ENCODE results near the gene SULF2. TPM values are rescaled to one million over a fixed set of nuclear protein-coding genes. Genes with fewer than 3 reads are reported as not detected.
A peak's percentile ranks its signal among the peaks of the same experiment; 100 is the strongest.

SULF2 gene
- total RNA-seq, 1 experiment from 2014 or later, result 82.2 TPM

- no peak for TF ChIP-seq CTCF (IDR thresholded peaks at IDR 0.05; ENCODE audit: unreplicated experiment)
- peaks cover 21% of the 10 kb centered on the region for H3K36me3 Mint-ChIP-seq (ENCODE audit: insufficient read depth, unreplicated experiment)
- intact Hi-C loops (cut with micrococcal nuclease), result loop anchor here (2.0 to 5.0 kb wide), 3 partner anchors 53 to 490 kb away; no protein-coding TSS in a partner anchor
- H3K9me3 Mint-ChIP-seq (ENCODE audit: unreplicated experiment), result no peaks in the 10 kb centered on the region
- POLR2A ChIA-PET, result interaction anchor here (0.6 to 2.9 kb wide), 30 partner anchors 8 to 865 kb away, joined by 3 to 72 read pairs (median 4); no protein-coding TSS in a partner anchor
- peak overlapping the region; percentile 77 for H3K4me3 Mint-ChIP-seq (ENCODE audit: unreplicated experiment)
- peak; percentile 99 for DNase-seq (ENCODE audit: unreplicated experiment)
- peaks cover 50% of the 10 kb centered on the region for H3K4me1 Mint-ChIP-seq (ENCODE audit: insufficient read depth, unreplicated experiment)
- no peaks in the 10 kb centered on the region for H3K27me3 Mint-ChIP-seq (ENCODE audit: insufficient read depth, unreplicated experiment)
- peak overlapping the region; percentile 94 for H3K27ac Mint-ChIP-seq (ENCODE audit: low read depth, unreplicated experiment)
- CTCF ChIA-PET, result interaction anchor here (0.6 to 4.6 kb wide), 8 partner anchors 26 to 829 kb away, joined by 3 to 26 read pairs (median 4); no protein-coding TSS in a partner anchor
- BruUV-seq (replicated peaks), result TSS peak; percentile 45
Measured at GRCh38 chr20:47792021-47792618, 6.8 kb upstream of the SULF2 start.

GRCh38 chr20:47791084-47791599 is 5.9 kb upstream of the SULF2 start:
- intact Hi-C loops (cut with micrococcal nuclease), result loop anchor here (1.0 to 5.0 kb wide), 2 partner anchors 491 to 508 kb away; no protein-coding TSS in a partner anchor
- peak overlapping the region; percentile 77 for H3K4me3 Mint-ChIP-seq (ENCODE audit: unreplicated experiment)
- H3K27ac Mint-ChIP-seq (ENCODE audit: low read depth, unreplicated experiment), result peak overlapping the region; percentile 94
- H3K36me3 Mint-ChIP-seq (ENCODE audit: insufficient read depth, unreplicated experiment), result peaks cover 18% of the 10 kb centered on the region
- H3K9me3 Mint-ChIP-seq (ENCODE audit: unreplicated experiment), result no peaks in the 10 kb centered on the region
- H3K4me1 Mint-ChIP-seq (ENCODE audit: insufficient read depth, unreplicated experiment), result peaks cover 52% of the 10 kb centered on the region
- BruUV-seq (replicated peaks), result no TSS peak
- ChIA-PET CTCF (interaction anchor here (0.8 to 4.6 kb wide), 6 partner anchors 134 to 830 kb away, joined by 4 to 26 read pairs (median 4); no protein-coding TSS in a partner anchor), POLR2A (interaction anchor here (0.8 to 2.9 kb wide), 25 partner anchors 7 to 829 kb away, joined by 3 to 72 read pairs (median 5); no protein-coding TSS in a partner anchor)
- TF ChIP-seq CTCF (IDR thresholded peaks at IDR 0.05; ENCODE audit: unreplicated experiment), result no peak
- H3K27me3 Mint-ChIP-seq (ENCODE audit: insufficient read depth, unreplicated experiment), result no peaks in the 10 kb centered on the region
- DNase-seq (ENCODE audit: unreplicated experiment), result peak; percentile 88

- Mint-ChIP-seq H3K4me1 (ENCODE audit: insufficient read depth, unreplicated experiment) (peaks cover 46% of the 10 kb centered on the region), H3K36me3 (ENCODE audit: insufficient read depth, unreplicated experiment) (peaks cover 13% of the 10 kb centered on the region), H3K9me3 (ENCODE audit: unreplicated experiment) (no peaks in the 10 kb centered on the region), H3K27me3 (ENCODE audit: insufficient read depth, unreplicated experiment) (no peaks in the 10 kb centered on the region), H3K27ac (ENCODE audit: low read depth, unreplicated experiment) (peak overlapping the region; percentile 94), H3K4me3 (ENCODE audit: unreplicated experiment) (peak overlapping the region; percentile 77)
- ChIA-PET POLR2A (interaction anchor here (0.7 to 2.8 kb wide), 11 partner anchors 19 to 830 kb away, joined by 3 to 23 read pairs (median 4); no protein-coding TSS in a partner anchor), CTCF (interaction anchor here (0.8 to 1.4 kb wide), 3 partner anchors 137 to 830 kb away, joined by 4 read pairs; no protein-coding TSS in a partner anchor)
- no TSS peak for BruUV-seq (replicated peaks)
- no peak for DNase-seq (ENCODE audit: unreplicated experiment)
- intact Hi-C loops (cut with micrococcal nuclease), result loop anchor here (1.0 to 5.0 kb wide), 2 partner anchors 492 to 831 kb away; no protein-coding TSS in a partner anchor
- TF ChIP-seq CTCF (IDR thresholded peaks at IDR 0.05; ENCODE audit: unreplicated experiment), result no peak
Measured at GRCh38 chr20:47790580-47790965, 5.3 kb upstream of the SULF2 start.
